T-helper 2 cell (primary cell): ENCODE measurements around the gene ANKS3.

Source experiments
- DNase-seq, 5 experiments: peaks; one replicate each; pipeline versions ENCODE4 v3.0.0 to v3.0.0-alpha.2; 2012 to 2022

The ANKS3 gene

GRCh38 chr16:4695473-4696171 lies 38.4 kb downstream of the ANKS3 start:
- DNase-seq: no peak

GRCh38 chr16:4694642-4695451 lies 39.2 kb downstream of the ANKS3 start:
- no peak for DNase-seq

GRCh38 chr16:4693956-4694641 lies 40.0 kb downstream of the ANKS3 start:
- DNase-seq: peak in 2 of 5 experiments; percentile 46 to 66

GRCh38 chr16:4693296-4693955 lies 40.6 kb downstream of the ANKS3 start, which contains the start of gene NUDT16L1:
Gene NUDT16L1, plus strand, starts transcription at chr16:4693562. Its CDS starts 165 bp downstream, at chr16:4693727.
- DNase-seq: peak; percentile 95 to 98 (median 95)

- peak in 1 of 5 experiments; percentile 23 for DNase-seq
Observed at GRCh38 chr16:4692460-4693295, 41.4 kb downstream of the ANKS3 start.

GRCh38 chr16:4691666-4692412 lies 42.2 kb downstream of the ANKS3 start:
- DNase-seq: no peak

GRCh38 chr16:4690946-4691665 lies 43.0 kb downstream of the ANKS3 start:
- DNase-seq: no peak

- DNase-seq: no peak
Observed at GRCh38 chr16:4689864-4690704, 44.0 kb downstream of the ANKS3 start.

GRCh38 chr16:4689091-4689671 lies 44.9 kb downstream of the ANKS3 start:
- no peak for DNase-seq

- DNase-seq: no peak
Observed at GRCh38 chr16:4688674-4689045, 45.4 kb downstream of the ANKS3 start.

GRCh38 chr16:4687946-4688673 lies 46.0 kb downstream of the ANKS3 start:
- no peak for DNase-seq

GRCh38 chr16:4687416-4687815 lies 46.7 kb downstream of the ANKS3 start:
- DNase-seq: no peak

GRCh38 chr16:4686497-4687210 lies 47.4 kb downstream of the ANKS3 start:
- no peak for DNase-seq

- no peak for DNase-seq
Observed at GRCh38 chr16:4685776-4686496, 48.1 kb downstream of the ANKS3 start.

GRCh38 chr16:4685292-4685691 lies 48.8 kb downstream of the ANKS3 start:
- no peak for DNase-seq

GRCh38 chr16:4684763-4685162 lies 49.3 kb downstream of the ANKS3 start:
- DNase-seq: no peak
